ENCODE measurements around the gene IRF1.

The IRF1 gene

GRCh38 chr5:132474131-132474723 lies 16.3 kb downstream of the IRF1 start:
- DNase-seq (ENCODE audit: low spot score), result no peak

GRCh38 chr5:132473668-132474067 lies 16.9 kb downstream of the IRF1 start:
- DNase-seq (ENCODE audit: low spot score), result no peak

DNA sequence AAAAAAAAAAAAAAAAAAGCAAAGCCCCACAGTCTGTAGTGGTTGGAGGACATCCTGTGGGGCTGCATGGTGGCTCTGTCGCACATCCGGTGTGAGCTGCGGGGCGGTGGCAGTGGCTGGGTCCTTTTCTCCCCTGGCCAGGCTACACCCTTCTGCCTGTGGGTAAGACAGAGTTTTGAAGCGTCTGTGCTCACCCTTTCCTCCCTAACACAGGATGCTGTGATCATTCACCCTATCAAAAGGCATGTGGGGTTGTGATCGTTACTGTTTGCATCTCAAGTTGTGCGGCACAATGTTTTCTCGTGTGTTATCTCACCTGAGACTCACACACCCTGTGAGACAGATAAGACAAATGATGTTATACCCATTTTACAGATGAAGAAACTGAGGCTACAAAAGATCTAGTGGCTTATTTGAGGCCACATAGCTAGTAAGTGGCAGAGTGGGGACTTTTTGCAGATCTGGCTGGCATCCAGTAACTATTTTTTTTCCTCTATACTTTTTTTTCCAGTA lies 17.5 kb downstream of the IRF1 start:
- DNase-seq (ENCODE audit: low spot score), result no peak

- no peak for DNase-seq (ENCODE audit: low spot score)
Observed at GRCh38 chr5:132472431-132472830, 18.1 kb downstream of the IRF1 start.

DNA sequence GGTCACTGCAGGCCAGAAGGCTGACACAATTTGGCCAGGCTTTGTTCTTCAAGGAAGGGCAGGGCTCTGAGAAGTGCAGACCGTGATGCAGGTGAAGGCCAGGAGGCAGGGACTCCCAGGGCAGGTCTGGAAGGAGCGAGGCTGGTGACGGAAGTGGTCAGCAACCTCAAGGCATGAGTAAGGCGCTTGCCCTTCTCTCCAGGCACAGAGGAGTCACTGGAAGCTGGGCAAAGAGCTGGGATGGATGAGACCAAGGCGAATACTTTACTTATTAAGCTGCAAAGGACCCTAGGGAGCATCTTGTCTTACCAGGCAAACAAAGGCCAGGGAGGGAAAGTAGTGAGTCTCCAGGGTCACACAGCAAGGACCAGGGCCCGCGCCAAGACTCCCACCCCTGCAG lies 18.6 kb downstream of the IRF1 start:
- no peak for DNase-seq (ENCODE audit: low spot score)

DNA sequence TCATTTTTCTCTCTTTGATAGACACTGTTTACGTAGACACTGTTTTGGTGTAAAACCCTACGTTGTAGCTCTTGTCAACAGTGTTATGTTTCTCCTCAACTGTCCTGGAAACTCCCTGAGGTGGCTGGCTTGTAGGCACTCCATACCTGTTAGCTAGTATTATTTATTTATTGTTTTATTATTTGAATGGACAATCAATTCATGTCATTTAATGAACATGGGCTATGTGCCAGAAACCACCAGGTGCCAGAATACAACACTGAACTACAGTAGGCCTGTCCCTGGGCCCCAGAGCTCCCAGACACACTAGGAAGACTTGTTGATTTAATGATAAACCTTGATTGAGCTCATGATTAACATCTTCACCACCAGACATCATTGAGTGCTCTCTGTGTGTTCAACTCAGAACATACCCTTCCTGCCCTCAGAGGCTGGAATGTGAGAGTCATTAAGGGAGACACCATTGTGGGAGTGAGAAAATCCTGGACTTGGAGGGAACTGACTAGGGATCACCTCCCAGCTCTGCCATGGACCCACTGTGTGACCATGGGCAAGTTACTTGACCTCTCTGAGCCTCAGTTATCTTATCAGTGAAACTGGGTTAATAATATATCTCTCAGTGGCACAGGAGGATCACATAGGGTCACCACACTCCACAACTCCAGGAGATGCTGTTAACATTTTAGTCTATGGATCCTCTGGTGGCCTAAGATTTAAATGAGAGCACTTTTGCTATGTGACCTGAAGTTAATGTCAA lies 19.2 kb downstream of the IRF1 start:
- DNase-seq (ENCODE audit: low spot score), result no peak

DNA sequence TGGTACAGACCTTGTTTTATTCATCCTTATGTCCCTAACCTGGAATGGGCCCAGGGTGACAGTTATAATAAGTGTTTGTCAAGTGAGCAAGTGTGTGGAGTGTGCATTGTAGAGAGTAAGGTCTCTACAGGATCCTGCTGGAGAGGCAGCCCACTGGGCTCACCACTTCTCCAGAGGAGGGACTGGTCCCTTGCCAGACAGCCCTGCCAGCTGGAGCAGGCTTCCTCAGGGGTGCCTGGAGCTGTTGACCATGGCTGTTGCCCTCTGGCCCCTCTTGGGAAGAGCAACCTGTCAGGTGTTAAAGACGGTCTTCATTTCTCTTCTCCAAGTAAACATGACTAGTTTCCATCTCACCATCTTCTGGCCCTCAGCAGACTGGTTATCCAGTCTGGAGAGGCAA lies 20.0 kb downstream of the IRF1 start:
- DNase-seq (ENCODE audit: low spot score), result no peak

- no peak for DNase-seq (ENCODE audit: low spot score)
Observed at GRCh38 chr5:132470010-132470392, 20.6 kb downstream of the IRF1 start.

- no peak for DNase-seq (ENCODE audit: low spot score)
Observed at GRCh38 chr5:132469380-132470009, 21.1 kb downstream of the IRF1 start.

DNA sequence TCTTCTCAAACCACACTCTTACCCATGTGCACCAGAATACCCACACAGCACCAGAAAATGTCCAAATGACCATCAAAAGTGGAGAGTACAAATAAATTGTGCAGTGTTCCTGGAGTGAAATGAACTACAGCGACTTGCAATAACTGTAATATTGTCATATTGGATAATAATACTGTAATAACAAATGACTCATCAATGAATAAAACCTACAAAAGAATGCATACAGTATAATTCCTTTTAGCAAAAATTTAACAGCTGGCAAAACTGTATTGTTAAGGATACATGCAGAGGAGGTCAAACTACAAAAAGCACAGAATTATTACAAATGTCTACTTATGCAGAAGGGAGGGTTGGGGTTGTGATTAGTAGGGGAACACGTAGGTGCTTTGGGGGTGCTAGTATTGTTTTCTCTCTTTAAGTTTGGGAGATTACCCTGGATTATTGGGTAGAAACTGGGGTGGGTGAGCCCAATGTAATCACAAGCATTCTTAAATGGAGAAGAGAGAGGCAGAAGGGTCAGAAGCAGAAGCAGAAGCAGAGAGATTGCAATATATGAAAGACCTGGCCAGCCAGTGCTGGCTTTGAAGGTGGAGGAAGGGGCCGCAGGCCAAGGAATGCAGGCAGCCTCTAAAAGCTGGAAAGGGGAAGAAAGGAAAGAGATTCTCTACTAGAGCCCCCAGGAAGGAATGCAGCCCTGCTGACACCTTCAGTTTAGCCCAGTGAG lies 21.8 kb downstream of the IRF1 start:
- no peak for DNase-seq (ENCODE audit: low spot score)

DNA sequence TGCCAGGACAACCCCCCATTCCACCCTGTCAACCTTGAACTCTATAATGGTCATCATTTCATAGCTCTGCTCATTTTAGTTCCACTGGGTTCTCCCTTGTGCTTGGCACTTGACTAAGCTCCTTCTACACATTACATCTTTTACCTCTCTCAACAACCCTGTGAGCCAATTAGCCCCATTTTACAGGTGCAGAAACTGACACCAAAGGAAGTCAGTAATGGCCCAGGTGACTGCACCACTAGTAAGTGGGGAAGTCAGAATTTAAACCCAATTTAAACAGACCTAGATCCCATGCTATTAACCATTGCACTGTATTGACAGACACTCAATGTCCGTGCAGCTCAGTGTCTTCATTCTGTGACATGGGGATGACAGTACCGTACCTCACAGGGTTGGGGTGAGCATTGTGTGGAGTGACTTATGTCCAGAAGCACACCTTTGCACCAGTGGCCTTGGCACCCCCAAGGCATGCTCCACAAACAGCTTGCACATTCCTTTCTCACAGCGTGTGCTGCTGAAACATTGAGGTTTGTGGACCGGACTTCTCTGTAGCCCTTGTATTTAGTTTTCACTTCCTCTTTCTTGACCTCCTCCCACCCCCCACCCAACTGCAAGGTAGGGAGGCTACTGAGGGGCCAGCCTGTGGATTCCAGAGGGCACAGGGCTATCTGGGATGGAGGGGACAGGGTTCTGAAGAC lies 23.1 kb downstream of the IRF1 start:
- DNase-seq (ENCODE audit: low spot score), result no peak

DNA sequence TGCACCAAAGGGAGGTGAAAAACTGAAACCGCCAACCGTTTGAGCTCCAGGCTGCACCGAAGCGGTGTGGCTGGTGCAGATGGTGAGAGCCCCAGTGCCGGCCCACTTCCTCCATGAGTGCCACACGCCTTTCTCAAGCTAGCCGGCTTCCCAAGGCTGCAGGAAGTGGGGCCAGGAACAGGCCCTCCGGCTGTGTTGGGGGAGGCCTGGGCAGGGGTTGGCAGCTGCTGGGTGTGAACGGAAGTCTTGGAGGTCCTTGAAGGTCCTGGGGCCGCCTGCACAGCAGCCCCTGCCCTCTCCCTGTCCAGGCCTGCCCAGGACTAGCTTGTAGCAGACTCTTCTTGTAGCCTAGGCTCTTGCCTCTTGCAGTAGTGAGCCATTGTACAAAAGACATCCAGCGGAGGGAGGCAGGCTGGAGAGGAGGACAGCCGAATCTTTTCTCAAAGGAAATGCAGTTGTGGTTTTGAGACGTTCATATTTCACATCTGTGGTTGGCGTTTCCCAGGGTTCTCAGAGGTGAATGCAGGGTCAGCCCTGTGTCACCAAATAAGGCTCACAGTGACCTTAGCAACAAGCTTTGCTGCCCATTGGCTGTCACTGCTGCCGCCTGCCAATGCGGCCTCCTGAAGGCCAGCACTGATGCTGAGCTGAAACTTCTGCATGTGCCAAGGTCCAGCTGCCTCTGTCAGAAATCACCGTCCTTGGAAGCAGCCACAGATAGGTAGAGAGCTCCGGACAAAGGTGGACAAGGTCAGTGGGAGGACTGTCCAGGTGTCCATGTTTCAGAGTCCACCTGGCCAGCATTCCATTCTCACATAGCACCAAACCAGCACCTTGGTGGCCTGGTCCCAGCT lies 23.9 kb downstream of the IRF1 start:
- no peak for DNase-seq (ENCODE audit: low spot score)

GRCh38 chr5:132465059-132465707 lies 25.4 kb downstream of the IRF1 start:
- no peak for DNase-seq (ENCODE audit: low spot score)

- no peak for DNase-seq (ENCODE audit: low spot score)
Observed at GRCh38 chr5:132464156-132464939, 26.2 kb downstream of the IRF1 start.

- no peak for DNase-seq (ENCODE audit: low spot score)
Observed at GRCh38 chr5:132463811-132464155, 26.8 kb downstream of the IRF1 start.

DNA sequence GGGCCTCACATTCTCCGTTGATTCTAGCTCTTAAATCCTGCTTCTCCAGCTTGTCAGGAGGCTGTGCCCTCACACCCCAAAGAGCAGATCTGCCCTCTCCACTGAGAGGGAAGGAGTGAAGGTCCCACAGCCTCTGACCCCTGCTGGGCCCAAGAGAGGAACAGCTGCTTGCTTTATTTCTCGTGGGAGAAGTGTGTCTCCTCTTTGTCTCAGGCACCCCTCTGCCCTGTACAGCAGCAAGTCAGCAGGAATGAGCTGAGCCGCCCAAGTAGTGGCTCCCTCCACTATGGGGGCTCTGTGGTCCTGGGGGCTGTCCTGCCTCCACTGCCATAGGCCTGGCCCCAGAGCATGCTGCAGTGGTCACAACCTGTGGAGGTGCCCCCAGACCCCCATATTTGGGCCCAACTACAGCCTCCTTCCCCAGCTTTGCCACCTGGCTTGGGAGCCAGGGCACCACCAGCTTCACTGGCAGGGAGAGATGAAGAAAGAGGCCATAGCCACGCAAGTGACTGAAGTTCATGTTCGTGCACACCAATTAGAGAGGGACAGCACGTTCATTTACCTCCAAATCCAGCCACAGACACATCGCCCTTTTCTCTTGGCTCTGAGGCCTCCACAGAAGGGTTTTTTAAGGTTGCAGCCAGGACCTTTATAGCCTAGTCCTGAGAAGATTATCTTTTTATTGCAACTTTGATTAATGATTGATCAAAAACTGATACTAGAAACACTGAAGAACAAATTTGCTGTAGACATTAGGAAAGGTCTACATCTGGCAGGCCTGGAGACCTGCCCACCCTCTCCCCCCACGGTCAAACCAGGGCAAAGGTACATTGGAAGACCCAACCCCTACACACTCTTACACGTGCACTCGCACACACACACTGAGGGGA lies 27.5 kb downstream of the IRF1 start:
- DNase-seq (ENCODE audit: low spot score), result no peak

DNA sequence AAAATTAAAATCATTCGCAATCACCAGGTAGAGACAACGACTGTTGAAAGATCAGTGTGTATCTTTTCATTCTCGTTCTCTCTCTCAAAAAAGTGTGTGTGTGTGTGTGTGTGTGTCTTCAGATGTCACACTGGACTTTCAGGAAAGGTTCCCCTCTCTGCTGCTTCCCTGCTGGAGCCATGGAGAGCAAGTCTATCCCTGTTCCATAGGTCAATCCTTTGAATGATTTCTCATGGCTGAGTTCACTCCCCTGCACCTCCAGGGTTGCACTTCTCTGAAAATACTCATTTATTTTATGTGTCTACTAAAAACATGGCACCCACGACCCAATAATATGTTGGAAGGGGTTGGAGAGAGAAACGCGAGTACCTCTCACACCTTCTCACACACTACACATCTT lies 28.2 kb downstream of the IRF1 start:
- no peak for DNase-seq (ENCODE audit: low spot score)

GRCh38 chr5:132461569-132462070 lies 29.0 kb downstream of the IRF1 start:
- DNase-seq (ENCODE audit: low spot score), result no peak
